SU-DHL-6 (cell line): ENCODE measurements around the gene SPHKAP.
"Not testable (repeated sequence)": the region's sequence is repeated elsewhere in the genome, so short reads cannot be mapped to it uniquely, and the experiment has no call there.

Experiments used
- H2AFZ ChIP-seq: fragments of 200-600 bp; sonication (generic); 2 replicates; pipeline ENCODE4 v1.6.1; 2014; ENCODE audit warnings: low read depth, mild to moderate bottlenecking, moderate library complexity, mixed read lengths, antibody characterized with exemption, low read length; ENCODE audit not compliant: severe bottlenecking
- H3F3A ChIP-seq: fragments of 200-600 bp; shearing (Covaris generic); 2 replicates; pipeline ENCODE4 v1.6.0; 2016; ENCODE audit warnings: antibody characterized with exemption, mild to moderate bottlenecking; ENCODE audit not compliant: insufficient read depth
- H3K27ac ChIP-seq: fragments of 200-600 bp; sonication (generic); 2 replicates; pipeline ENCODE4 v1.5.1; 2016; ENCODE audit warnings: low read depth, mild to moderate bottlenecking, low read length, moderate library complexity, mixed read lengths
- H3K27me3 ChIP-seq: fragments of 200-600 bp; sonication (generic), shearing (Covaris generic); 2 replicates; pipeline ENCODE4 v1.6.0; 2014; ENCODE audit warnings: mild to moderate bottlenecking, low read length
- H3K36me3 ChIP-seq: fragments of 200-600 bp; sonication (generic); 2 replicates; pipeline ENCODE4 v1.6.1; 2014; ENCODE audit warnings: mild to moderate bottlenecking, low read length, mixed read lengths
- H3K4me2 ChIP-seq: fragments of 300-600, 200-600 bp; shearing (Covaris generic), sonication (generic); 2 replicates; pipeline ENCODE4 v1.6.0; 2014; ENCODE audit warnings: low read length, low read depth, mild to moderate bottlenecking; ENCODE audit not compliant: poor library complexity, severe bottlenecking
- H3K4me3 ChIP-seq: fragments of 200-600 bp; sonication (generic); 2 replicates; pipeline ENCODE4 v1.5.1; 2014; ENCODE audit warnings: antibody characterized with exemption, low read length, mild to moderate bottlenecking, mixed read lengths; ENCODE audit not compliant: insufficient read depth, poor library complexity, severe bottlenecking
- H3K79me2 ChIP-seq: fragments of 200-600 bp; sonication (generic); 2 replicates; pipeline ENCODE4 v1.6.1; 2014; ENCODE audit warnings: mild to moderate bottlenecking, low read length, moderate library complexity; ENCODE audit not compliant: insufficient read depth
- H3K9ac ChIP-seq: fragments of 200-600 bp; sonication (generic); 2 replicates; pipeline ENCODE4 v1.7.0; 2014; ENCODE audit warnings: mild to moderate bottlenecking, low read length
- H3K9me2 ChIP-seq: fragments of 200-600 bp; sonication (generic); replicated peaks from 2 replicates; pipeline ENCODE4 v1.6.1; 2014; ENCODE audit warnings: low read length; ENCODE audit not compliant: insufficient read depth
- H3K9me3 ChIP-seq: fragments of 200-600 bp; sonication (generic); 2 replicates; pipeline ENCODE4 v1.6.1; 2014; ENCODE audit warnings: low read length, mixed read lengths; ENCODE audit not compliant: insufficient read depth
- H4K20me1 ChIP-seq: fragments of 200-600 bp; sonication (generic); 2 replicates; pipeline ENCODE4 v1.6.1; 2014; ENCODE audit warnings: low read depth, mild to moderate bottlenecking, antibody characterized with exemption, low read length, moderate library complexity, mixed read lengths
- EZH2phosphoT487 ChIP-seq: fragments of 200-600 bp; sonication (generic), shearing (Covaris generic); conservative IDR thresholded peaks from 2 replicates; pipeline ENCODE4 v1.6.1; 2018; ENCODE audit warnings: mild to moderate bottlenecking, antibody characterized with exemption, low read length, moderate library complexity, mixed read lengths
- TF ChIP-seq, protein P1 (sequence below): fragments of 200-600 bp; sonication (generic); IDR thresholded peaks from one replicate; pipeline ENCODE4 v1.5.1; 2017; ENCODE audit warnings: antibody characterized with exemption, mild to moderate bottlenecking, low read length, moderate library complexity; ENCODE audit not compliant: insufficient read depth, poor library complexity, severe bottlenecking

SPHKAP gene

DNA sequence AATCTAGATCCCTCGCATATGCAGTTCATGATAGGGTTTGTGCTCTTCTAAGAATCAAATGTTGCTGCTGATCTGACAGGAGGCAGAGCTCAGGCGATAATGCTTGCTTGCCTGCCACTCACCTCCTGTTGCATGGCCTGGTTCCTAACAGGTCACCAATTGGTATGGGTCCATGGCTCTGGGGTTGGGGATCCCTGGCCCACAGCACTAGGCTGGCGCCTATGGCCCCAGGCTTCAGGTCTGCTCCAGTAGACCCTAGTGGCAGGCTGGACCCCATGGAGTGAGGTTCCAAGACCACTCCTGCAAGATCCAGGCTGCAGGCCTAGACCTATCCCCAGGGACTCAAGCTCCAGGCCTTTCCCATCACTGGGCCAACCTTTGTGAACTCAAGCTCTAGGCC lies 102.3 kb downstream of the SPHKAP start:
- Histone ChIP-seq H3K9me2 (no peaks in the 10 kb centered on the region), H3K36me3 (no peaks in the 10 kb centered on the region), H3K4me3 (no peak overlapping the region), H3K79me2 (no peaks in the 10 kb centered on the region), H2AFZ (no peak overlapping the region), H3F3A (no peaks in the 10 kb centered on the region), H4K20me1 (no peaks in the 10 kb centered on the region), H3K27me3 (no peaks in the 10 kb centered on the region), H3K9ac (no peak overlapping the region), H3K27ac (no peak overlapping the region), H3K4me2 (no peak overlapping the region), H3K9me3 (no peaks in the 10 kb centered on the region)
- TF ChIP-seq, protein P1, sequence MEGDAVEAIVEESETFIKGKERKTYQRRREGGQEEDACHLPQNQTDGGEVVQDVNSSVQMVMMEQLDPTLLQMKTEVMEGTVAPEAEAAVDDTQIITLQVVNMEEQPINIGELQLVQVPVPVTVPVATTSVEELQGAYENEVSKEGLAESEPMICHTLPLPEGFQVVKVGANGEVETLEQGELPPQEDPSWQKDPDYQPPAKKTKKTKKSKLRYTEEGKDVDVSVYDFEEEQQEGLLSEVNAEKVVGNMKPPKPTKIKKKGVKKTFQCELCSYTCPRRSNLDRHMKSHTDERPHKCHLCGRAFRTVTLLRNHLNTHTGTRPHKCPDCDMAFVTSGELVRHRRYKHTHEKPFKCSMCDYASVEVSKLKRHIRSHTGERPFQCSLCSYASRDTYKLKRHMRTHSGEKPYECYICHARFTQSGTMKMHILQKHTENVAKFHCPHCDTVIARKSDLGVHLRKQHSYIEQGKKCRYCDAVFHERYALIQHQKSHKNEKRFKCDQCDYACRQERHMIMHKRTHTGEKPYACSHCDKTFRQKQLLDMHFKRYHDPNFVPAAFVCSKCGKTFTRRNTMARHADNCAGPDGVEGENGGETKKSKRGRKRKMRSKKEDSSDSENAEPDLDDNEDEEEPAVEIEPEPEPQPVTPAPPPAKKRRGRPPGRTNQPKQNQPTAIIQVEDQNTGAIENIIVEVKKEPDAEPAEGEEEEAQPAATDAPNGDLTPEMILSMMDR = no peak
- TF ChIP-seq EZH2phosphoT487 = no peak

DNA sequence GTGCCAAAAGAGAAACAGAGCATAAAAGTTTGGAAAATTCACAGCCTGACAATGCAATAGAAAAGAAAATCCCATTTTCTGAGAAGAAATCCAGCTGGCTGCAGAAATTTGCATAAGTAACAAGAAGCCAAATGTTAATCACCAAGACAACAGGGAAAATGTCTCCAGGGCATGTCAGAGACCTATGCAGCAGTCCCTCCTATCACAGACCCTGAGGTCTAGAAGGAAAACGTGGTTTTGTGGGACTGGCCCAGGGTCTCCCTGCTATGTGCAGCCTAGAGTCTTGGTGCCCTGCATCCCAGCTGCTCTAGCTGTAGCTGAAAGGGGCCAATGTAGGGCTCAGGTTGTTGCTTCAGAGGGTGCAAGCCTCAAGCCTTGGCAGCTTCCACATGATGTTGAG lies 104.8 kb downstream of the SPHKAP start:
- H3K27ac ChIP-seq, H4K20me1 ChIP-seq, H3K27me3 ChIP-seq: not testable (repeated sequence)

DNA sequence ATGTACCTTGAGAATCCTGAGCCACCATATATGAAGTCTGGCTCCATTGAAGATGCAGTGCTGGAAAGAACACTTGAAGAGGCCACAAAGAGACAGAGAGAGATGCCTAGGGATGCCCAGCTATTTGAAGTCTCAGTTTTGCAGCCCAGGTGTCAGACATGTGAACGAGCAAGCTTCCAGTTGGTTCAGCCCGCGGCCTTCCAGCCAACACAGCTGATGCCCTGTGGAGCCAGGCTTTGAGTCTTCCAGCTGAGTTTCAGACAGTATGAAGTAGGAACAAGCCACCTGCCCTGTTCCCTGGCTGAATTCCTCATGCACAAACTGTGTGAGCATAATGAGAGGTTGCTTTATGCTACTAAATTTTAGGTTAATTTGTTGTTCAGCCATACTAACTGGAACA lies 108.8 kb downstream of the SPHKAP start:
- Histone ChIP-seq H3K27me3 (no peaks in the 10 kb centered on the region), H3K9me2 (no peaks in the 10 kb centered on the region), H3K9me3 (no peaks in the 10 kb centered on the region), H3K79me2 (no peaks in the 10 kb centered on the region), H3K27ac (no peak overlapping the region), H3K36me3 (no peaks in the 10 kb centered on the region), H3K9ac (no peak overlapping the region), H2AFZ (no peak overlapping the region), H3K4me2 (no peak overlapping the region), H3F3A (no peaks in the 10 kb centered on the region), H3K4me3 (no peak overlapping the region), H4K20me1 (no peaks in the 10 kb centered on the region)
- no peak for TF ChIP-seq EZH2phosphoT487
- TF ChIP-seq, protein P1 = no peak

More for the DNA sequence above, 104.8 kb downstream of the SPHKAP start:
- H2AFZ ChIP-seq, H3K36me3 ChIP-seq, H3K4me2 ChIP-seq, H3K4me3 ChIP-seq, H3K79me2 ChIP-seq, H3K9me2 ChIP-seq, H3K9ac ChIP-seq, H3F3A ChIP-seq, H3K9me3 ChIP-seq: not testable (repeated sequence)

DNA sequence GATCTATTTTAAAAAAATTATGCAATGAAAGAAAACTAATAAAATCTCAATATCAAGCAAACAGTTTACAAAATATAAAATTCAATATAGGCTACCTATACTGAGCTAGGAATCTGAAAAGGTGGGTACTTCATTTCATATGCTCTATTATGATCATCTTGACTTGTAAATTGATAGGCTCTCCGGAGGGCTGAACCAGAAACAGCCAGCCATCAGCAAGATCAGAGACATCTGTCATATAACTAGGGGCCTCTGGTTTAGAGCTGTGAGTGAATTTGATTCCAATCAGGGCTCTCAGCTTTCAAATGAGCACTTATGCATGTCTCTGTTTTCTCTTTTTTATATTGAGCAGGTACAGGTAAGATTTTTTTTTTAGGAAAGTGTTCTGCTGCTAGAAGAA lies 114.2 kb downstream of the SPHKAP start:
- Histone ChIP-seq H3K27ac (no peak overlapping the region), H4K20me1 (no peaks in the 10 kb centered on the region), H3K27me3 (no peaks in the 10 kb centered on the region), H3K4me2 (no peak overlapping the region), H3F3A (no peaks in the 10 kb centered on the region), H3K79me2 (no peaks in the 10 kb centered on the region), H2AFZ (no peak overlapping the region), H3K4me3 (no peak overlapping the region), H3K9me3 (no peaks in the 10 kb centered on the region), H3K36me3 (no peaks in the 10 kb centered on the region), H3K9me2 (no peaks in the 10 kb centered on the region), H3K9ac (no peak overlapping the region)
- TF ChIP-seq EZH2phosphoT487 = no peak
- TF ChIP-seq, protein P1 = no peak
